ENCODE data around the gene GPR62.

Gene GPR62

DNA sequence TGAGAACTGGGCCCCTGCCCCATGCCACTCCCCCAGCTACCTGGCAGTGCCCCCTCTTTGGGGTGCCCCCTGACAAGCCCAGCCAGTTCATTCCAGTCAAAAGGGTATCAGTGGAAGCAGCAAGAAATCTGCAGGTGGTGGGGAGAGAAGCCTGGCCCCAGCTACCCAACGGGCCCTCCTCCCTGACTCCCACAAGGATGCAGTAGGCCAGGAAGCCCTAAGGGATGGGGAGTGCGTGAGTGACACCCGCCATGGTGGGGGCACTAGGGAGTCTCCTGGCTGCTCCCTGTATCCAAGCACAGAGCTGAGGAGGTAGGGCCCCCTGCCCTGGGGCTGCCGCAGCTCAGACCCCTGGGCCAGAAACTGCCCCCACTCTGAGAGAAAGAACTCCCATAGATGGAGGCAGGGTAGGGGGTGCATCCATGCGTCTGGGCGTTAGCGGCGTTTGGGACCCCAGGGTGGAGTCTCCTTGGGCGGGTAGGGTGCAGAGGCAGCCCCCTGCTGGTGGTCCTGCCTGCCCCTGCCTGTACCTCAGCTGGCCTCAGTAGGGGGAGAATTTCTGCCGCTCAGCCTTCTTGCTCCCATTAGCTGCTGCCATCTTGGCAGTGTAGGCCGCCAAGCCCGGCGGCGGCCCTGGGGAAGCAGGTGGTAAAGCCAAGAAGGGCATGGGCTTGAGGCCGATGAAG is 2.5 kb downstream of the GPR62 start:
- no peak overlapping the region for H3K4me3 ChIP-seq (ENCODE audit: low read depth, low read length)
- TF ChIP-seq, protein P1, sequence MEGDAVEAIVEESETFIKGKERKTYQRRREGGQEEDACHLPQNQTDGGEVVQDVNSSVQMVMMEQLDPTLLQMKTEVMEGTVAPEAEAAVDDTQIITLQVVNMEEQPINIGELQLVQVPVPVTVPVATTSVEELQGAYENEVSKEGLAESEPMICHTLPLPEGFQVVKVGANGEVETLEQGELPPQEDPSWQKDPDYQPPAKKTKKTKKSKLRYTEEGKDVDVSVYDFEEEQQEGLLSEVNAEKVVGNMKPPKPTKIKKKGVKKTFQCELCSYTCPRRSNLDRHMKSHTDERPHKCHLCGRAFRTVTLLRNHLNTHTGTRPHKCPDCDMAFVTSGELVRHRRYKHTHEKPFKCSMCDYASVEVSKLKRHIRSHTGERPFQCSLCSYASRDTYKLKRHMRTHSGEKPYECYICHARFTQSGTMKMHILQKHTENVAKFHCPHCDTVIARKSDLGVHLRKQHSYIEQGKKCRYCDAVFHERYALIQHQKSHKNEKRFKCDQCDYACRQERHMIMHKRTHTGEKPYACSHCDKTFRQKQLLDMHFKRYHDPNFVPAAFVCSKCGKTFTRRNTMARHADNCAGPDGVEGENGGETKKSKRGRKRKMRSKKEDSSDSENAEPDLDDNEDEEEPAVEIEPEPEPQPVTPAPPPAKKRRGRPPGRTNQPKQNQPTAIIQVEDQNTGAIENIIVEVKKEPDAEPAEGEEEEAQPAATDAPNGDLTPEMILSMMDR (conservative IDR thresholded peaks at IDR 0.05; ENCODE audit: low read depth, low read length), result peak; percentile 11
- no peak for DNase-seq (ENCODE audit: low read depth)

DNA sequence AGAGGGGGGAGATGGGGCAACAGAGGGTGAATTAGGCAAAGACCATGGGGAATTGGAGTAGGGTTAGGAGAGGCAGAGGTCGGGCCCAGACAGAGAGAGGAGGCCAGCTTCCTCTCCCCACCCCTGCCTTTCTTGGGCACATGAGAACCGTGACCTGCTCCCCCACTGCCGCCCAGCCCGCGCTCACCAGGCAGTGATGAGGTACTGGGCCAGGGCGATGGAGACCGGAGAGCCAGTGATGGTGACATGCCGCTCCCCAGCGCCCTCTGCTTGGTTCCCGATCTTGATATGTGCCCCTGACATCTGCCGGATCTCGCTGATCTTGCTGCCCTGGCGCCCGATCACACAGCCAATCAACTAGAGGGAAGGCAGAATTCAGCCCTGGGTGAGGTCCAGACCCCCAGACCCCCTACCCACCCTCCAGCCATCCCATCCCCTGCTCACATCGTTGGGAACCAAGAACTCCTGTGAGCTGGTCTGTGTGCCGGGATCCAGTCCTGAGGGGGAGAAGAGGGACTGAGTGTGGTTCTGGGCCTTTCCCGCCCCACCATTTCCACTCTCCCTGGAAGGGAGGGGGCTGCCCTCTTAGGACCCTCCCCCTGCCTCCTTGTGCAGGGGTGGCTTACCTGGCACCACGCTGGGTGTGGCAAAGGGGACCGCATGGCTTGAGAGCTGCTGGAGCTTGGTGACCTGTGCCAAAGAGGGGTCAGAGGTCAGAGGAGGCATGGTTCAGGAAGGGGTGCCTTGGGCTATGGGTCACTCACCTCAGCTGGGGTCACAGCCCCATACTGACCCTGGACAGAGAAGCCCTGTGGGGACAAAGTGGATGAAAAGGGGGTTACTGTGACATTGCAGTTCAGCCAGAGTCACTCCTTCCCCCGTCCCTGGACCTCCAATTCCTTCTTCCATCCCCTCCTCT is 3.7 kb downstream of the GPR62 start:
- TF ChIP-seq, protein P1 (conservative IDR thresholded peaks at IDR 0.05; ENCODE audit: low read depth, low read length), result no peak
- DNase-seq (ENCODE audit: low read depth), result no peak
- no peak overlapping the region for H3K4me3 ChIP-seq (ENCODE audit: low read depth, low read length)

DNA sequence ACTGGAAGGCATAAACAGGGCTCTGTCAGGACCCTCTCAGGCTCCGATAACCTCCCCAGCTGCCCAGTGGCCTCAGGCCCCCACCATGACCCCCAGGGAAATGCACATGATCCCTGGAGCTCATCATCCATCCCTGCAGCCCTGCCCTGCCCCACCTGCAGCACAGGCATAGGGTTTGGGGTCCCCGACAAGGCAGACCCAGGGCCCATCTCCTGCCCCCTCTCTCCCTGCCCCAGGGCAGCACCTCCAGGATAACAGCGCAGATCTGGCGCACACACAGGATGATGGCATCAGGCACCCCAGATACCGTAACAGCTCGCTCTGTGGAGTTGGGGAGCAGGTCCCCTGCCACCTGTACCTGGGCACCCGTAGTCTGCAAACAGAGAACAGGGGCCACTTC is 4.5 kb downstream of the GPR62 start:
- TF ChIP-seq, protein P1 (conservative IDR thresholded peaks at IDR 0.05; ENCODE audit: low read depth, low read length), result no peak
- no peak overlapping the region for H3K4me3 ChIP-seq (ENCODE audit: low read depth, low read length)
- no peak for DNase-seq (ENCODE audit: low read depth)

DNA sequence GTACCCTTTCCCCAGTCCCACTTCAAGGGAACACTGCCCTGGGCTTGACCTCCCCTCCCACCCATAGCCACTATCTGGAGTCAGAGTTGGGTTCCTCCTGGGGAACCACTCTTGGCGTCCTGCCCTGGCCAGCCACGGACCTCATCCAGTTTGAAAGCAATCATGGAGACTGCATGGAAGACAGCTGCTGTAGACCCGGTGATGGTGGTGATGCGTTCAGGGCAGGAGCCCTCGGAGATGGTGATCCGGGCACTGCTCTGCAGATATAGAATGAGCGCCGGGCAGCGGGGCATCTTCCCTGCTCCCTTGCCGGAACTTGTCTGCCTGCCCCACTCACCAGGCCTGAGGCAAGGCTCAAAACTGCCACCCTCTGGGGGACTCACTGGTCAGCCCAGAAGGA is 5.2 kb downstream of the GPR62 start:
- TF ChIP-seq, protein P1 (conservative IDR thresholded peaks at IDR 0.05; ENCODE audit: low read depth, low read length), result no peak
- H3K4me3 ChIP-seq (ENCODE audit: low read depth, low read length), result no peak overlapping the region
- DNase-seq (ENCODE audit: low read depth), result no peak

DNA sequence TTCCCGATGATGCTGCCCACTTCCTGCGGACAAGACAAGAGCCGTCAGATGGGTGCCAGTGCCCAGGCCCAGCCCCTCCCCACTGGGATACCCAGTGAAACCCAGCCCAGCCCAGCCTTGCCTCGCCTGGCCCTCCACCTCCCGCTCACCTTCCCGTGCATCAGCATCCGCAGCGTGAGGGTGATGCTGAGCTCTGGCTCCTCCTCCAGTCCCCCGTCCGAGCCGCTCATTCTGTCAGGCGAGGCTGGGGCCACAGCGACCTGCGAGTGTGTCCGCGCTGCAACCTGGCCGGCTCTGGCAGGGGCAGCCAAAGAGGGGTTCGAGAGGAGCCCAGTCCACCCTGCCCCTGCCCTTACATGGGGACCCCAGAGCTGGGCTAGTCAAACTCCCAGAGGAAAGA is 5.8 kb downstream of the GPR62 start:
- no peak overlapping the region for H3K4me3 ChIP-seq (ENCODE audit: low read depth, low read length)
- DNase-seq (ENCODE audit: low read depth), result no peak
- TF ChIP-seq, protein P1 (conservative IDR thresholded peaks at IDR 0.05; ENCODE audit: low read depth, low read length), result no peak

DNA sequence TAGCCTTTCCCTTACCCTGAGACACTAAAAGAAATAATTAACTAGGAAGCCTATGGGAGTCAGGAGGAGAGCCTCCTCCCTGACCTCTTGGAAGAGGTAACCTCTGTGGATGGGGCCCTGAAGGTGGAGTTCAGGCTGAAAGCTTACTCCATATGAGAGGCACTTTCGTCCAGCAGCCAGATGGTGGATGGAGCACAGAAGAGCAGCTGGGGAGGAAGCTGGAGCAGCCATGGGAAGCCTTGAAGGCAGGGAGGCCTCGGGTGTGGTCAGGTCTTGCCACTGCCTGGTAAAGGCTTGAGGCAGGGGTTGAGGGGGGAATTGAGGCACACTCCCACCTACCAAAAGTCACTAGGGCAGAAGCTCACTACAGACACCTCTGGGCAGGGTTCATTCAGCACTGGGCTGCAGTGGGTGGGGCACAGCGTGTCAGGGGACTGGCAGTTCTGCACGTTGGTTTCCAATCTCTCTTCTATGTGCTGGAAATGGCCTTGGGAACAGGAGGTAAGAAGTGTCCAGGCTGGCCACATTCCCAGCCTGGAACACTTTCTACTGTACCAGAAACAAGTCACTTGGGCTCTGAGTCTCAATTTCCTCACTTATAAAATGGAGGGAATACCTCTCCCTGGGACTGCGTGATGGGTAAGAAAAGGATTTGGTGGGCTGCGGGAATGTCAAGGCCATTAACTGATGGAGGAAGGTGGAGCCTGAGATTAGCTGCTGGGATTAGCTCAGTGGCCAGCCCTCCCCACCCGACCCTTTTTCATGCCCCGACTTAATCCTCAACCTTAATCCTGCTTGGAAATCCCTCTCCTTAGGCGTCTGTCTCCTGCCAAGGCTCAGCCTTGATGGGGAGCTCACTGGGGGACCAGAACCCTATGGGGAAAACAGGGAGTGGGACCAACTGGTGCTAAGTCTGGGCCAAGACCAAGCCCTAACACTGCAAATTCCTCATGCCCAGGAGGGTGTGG is 6.7 kb downstream of the GPR62 start:
- no peak for DNase-seq (ENCODE audit: low read depth)
- TF ChIP-seq, protein P1 (conservative IDR thresholded peaks at IDR 0.05; ENCODE audit: low read depth, low read length), result no peak
- no peak overlapping the region for H3K4me3 ChIP-seq (ENCODE audit: low read depth, low read length)

All from choroid plexus epithelial cell (primary cell).